ENCODE results near the gene CYP2S1. TPM values are rescaled to one million over a fixed set of nuclear protein-coding genes. Genes with fewer than 3 reads are reported as not detected.
"Not testable (repeated sequence)": the region's sequence is repeated elsewhere in the genome, so short reads cannot be mapped to it uniquely, and the experiment has no call there.

Gene CYP2S1
- total and polyA plus RNA-seq, 5 donors, result 0.14 to 1.7 (median 1.2) TPM

DNA sequence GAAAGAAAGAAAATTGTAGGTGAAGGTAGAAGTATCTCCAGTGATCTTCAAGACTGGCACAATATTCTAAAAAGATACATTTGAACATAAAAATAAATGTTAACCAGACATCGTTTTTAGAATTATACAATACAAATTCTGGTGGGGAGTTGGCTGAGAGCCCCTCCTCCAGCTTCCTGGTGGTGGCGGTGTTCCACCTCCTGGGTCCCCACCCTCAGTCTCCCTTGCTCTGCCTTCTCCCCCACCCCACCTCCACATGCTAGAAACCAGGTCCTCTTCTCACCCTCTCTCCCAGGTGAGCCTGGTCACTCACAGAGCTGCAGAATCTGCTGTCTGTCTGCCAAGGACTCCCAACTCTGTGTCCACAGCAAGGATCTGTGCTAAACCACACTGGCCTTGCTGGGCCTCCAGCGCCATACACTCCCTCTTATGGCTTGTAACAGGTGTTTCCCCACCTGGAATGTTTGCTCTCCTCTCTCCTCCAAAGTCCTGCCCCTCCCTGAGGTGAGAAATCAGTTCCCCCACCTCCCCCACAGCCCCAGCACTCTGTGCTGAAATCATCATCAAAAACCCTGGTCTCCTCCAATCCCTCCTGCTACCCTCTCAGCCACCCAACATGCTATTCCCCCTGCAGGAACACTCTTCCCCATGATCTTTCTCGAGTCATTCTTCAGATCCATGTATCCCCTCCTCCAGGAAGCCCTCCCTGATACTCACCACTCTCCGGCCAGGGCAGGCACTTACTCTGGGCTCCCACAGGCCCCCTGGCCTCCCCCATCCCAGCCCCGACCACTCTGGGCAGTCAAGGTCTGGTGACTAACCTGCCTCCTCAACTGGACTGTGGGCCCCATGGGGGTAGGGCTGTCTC lies 20.5 kb upstream of the CYP2S1 start:
- Histone ChIP-seq H3K27ac (ENCODE audit: low read length) (no peak overlapping the region), H3K4me1 (ENCODE audit: control insufficient read depth, insufficient read depth, low read length) (no peaks in the 10 kb centered on the region), H3K27me3 (ENCODE audit: control insufficient read depth, insufficient read depth) (no peaks in the 10 kb centered on the region), H3K4me3 (ENCODE audit: low read length) (no peak overlapping the region), H3K9me3 (ENCODE audit: control insufficient read depth, low read length) (no peaks in the 10 kb centered on the region)
- intact Hi-C loops (cut with DNase I), result no loop called here
- WGBS, result 63% methylated on average over 6 of the region's 6 CpGs
- DNase-seq (no peak), ATAC-seq (no peak)

DNA sequence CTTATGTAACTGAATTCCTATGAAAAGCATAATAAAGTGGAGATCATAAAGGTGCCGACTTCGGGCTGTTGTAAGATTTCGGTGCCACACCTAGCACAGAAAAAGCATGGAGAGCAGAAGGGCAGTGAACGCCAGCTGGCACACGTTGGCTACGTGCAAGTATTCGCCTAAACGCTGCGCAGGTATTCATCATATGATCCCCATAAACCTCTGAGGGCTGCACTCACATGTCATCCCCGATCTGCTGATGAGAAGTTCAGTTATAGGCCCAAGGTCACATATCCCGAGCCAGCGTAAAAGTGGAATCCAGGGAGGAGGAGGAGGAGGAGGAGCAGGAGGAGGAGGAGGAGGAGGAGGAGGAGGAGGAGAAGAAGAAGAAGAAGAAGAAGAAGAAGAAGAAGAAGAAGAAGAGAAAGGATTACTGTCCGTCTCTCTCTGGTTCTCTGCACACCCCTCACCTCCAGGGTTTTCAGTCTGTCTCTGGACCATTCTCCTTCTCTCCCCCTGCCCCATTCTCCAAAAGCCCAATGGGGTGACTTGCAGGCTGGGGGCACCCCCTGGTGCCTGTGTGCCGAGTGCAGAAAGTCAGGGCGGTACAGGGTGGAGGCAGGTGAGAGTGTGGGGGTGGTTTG lies 18.6 kb upstream of the CYP2S1 start:
- no peak for ATAC-seq

DNA sequence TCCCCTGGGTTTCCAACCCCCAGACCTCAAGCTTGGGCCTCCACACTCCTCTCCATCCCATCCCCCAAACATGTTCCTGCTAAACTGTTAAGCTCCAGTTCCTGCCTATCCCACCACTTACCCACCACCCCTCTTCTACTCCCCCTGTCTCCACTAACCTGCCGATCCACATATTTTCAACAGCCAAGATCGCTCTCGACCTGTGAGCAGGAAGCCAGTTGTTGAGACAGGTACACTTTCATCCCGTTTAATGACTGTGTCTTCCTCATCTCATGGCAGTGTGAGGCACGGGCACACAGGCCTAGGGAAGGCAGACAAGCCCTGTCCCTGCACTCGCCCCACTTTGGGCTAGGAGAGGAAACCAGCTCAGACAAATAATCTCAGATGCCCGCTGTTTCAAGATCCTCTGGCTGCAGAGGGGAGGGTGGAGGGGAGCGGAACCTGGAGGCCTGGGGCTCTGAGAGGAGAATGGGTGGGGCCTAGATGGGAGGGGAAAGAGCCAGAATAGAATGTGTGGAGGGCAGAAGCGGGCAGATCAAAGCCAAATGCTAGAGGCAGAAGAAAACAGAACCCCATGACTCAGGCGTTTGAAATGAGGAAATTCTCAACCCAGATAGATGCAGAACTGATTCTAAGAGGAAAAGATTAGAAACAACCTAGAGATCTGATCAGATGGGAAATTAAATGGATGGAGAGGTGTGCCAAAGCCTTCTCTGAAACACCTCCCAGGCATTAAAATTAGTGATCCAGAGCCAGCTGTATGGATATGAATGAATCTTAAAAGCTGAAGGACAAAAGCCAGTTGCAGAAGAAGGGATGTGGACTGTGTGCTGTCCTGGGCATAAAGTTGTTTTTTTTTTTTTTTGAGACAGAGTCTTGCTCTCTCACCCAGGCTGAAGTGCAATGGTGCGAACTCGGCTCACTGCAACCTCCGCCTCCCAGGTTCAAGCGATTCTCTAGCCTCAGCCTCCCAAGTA lies 16.9 kb upstream of the CYP2S1 start:
- ATAC-seq (peak; percentile 78 to 85), DNase-seq (peak; percentile 28 to 77 (median 72))
- intact Hi-C loops (cut with DNase I), result no loop called here
- H3K9me3 ChIP-seq (ENCODE audit: control insufficient read depth, low read length), result no peaks in the 10 kb centered on the region
- WGBS, result 30% methylated on average over 14 of the region's 14 CpGs
- no peak overlapping the region for H3K27ac ChIP-seq (ENCODE audit: low read length)
- H3K4me3 ChIP-seq (ENCODE audit: low read length), result no peak overlapping the region
- no peaks in the 10 kb centered on the region for H3K27me3 ChIP-seq (ENCODE audit: control insufficient read depth, insufficient read depth)
- no peaks in the 10 kb centered on the region for H3K4me1 ChIP-seq (ENCODE audit: control insufficient read depth, insufficient read depth, low read length)

More for the DNA sequence above, 18.6 kb upstream of the CYP2S1 start:
- intact Hi-C loops (cut with DNase I), result no loop called here
- Histone ChIP-seq H3K27ac (ENCODE audit: low read length) (no peak overlapping the region), H3K4me1 (ENCODE audit: control insufficient read depth, insufficient read depth, low read length) (no peaks in the 10 kb centered on the region), H3K4me3 (ENCODE audit: low read length) (no peak overlapping the region), H3K27me3 (ENCODE audit: control insufficient read depth, insufficient read depth) (no peaks in the 10 kb centered on the region), H3K9me3 (ENCODE audit: control insufficient read depth, low read length) (no peaks in the 10 kb centered on the region)
- 85% methylated on average over 15 of the region's 15 CpGs for whole genome bisulfite sequencing
- DNase-seq, result no peak

DNA sequence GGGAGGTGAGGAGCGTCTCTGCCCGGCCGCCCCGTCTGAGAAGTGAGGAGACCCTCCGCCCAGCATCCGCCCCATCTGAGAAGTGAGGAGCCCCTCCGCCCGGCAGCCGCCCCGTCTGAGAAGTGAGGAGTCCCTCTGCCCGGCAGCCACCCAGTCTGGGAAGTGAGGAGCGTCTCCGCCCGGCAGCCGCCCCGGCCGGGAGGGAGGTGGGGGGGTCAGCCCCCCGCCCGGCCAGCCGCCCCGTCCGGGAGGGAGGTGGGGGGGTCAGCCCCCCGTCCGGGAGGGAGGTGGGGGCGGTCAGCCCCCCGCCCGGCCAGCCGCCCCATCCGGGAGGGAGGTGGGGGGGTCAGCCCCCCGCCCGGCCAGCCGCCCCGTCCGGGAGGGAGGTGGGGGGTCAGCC lies 12.8 kb upstream of the CYP2S1 start:
- H3K4me1 ChIP-seq (ENCODE audit: control insufficient read depth, insufficient read depth, low read length); H3K4me3 ChIP-seq (ENCODE audit: low read length); H3K9me3 ChIP-seq (ENCODE audit: control insufficient read depth, low read length); H3K27me3 ChIP-seq (ENCODE audit: control insufficient read depth, insufficient read depth); H3K27ac ChIP-seq (ENCODE audit: low read length); ATAC-seq; intact Hi-C loops (cut with DNase I): not testable (repeated sequence)
- 92% methylated on average over 30 of the region's 34 CpGs for whole genome bisulfite sequencing
- DNase-seq, result peak in 1 of 3 donors; percentile 58

DNA sequence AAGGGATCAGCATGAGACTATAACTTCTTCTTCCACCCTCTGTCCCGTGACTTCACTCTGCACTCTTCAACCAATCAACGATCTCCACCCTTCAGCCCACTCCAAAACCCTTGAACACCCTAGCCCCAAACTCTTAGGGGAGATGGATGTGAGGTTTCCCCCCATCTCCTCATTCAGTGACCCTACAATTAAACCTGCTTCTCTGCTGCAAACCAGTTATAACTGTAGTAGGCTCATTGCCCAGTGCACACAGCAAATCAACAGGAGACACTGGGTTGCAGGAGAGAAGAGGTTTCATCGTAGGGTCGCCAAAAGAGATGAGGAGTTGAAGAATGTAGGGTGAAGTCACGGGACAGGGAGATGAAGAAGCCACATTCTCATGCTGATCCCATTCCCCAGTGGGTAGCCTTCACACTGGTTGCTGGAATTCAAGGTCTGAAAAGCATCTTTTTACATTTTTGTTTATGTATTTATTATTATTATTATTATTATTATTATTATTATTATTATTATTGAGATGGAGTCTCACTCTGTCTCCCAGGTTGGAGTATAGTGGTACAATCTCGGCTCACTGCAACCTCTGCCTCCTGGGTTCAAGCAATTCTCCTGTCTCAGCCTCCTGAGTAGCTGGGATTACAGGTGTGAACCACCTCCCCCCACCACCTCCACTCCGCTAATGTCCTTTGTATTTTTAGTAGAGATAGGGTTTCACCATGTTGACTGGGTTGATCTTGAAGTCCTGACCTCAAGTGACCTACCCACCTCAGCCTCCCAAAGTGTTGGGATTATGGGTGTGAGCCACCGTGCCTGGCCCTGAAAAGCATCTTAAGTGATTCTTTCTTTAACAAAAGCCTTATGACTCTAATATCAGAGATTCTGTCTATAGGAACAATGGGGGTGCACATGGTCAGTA lies 5.8 kb upstream of the CYP2S1 start:
- intact Hi-C loops (cut with DNase I), result no loop called here
- no peak for DNase-seq
- no peaks in the 10 kb centered on the region for H3K27me3 ChIP-seq (ENCODE audit: control insufficient read depth, insufficient read depth)

DNA sequence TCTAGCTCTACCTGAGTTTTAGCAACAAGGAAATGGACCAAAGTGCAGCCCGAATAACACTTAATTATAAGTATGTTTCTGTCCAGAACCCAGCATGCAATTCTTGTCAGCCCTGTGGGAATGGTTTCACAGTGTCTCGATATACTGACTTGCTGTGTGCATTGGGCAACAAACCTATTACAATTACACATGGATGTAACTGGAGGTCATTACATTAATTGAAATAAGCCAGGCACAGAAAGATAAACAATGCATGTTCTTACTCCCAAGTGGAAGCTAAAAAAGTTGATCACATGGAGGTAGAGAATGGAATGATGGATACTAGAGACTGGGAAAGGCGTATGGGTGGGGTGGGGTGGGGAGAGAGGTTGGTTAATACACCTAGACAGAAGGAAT lies 5.1 kb upstream of the CYP2S1 start:
- H3K4me1 ChIP-seq (ENCODE audit: control insufficient read depth, insufficient read depth, low read length), result peaks cover 4% of the 10 kb centered on the region
- no peaks in the 10 kb centered on the region for H3K9me3 ChIP-seq (ENCODE audit: control insufficient read depth, low read length)
- H3K4me3 ChIP-seq (ENCODE audit: low read length), result no peak overlapping the region
- no peaks in the 10 kb centered on the region for H3K27me3 ChIP-seq (ENCODE audit: control insufficient read depth, insufficient read depth)
- ATAC-seq, result no peak
- intact Hi-C loops (cut with DNase I), result no loop called here
- DNase-seq, result no peak
- no peak overlapping the region for H3K27ac ChIP-seq (ENCODE audit: low read length)
- 85% methylated on average over 3 of the region's 3 CpGs for WGBS

More for the DNA sequence above, 5.8 kb upstream of the CYP2S1 start:
- H3K27ac ChIP-seq (ENCODE audit: low read length), result no peak overlapping the region
- 67% methylated on average over 8 of the region's 8 CpGs for WGBS
- ATAC-seq, result no peak
- H3K9me3 ChIP-seq (ENCODE audit: control insufficient read depth, low read length), result no peaks in the 10 kb centered on the region
- H3K4me3 ChIP-seq (ENCODE audit: low read length), result no peak overlapping the region
- H3K4me1 ChIP-seq (ENCODE audit: control insufficient read depth, insufficient read depth, low read length), result no peaks in the 10 kb centered on the region

DNA sequence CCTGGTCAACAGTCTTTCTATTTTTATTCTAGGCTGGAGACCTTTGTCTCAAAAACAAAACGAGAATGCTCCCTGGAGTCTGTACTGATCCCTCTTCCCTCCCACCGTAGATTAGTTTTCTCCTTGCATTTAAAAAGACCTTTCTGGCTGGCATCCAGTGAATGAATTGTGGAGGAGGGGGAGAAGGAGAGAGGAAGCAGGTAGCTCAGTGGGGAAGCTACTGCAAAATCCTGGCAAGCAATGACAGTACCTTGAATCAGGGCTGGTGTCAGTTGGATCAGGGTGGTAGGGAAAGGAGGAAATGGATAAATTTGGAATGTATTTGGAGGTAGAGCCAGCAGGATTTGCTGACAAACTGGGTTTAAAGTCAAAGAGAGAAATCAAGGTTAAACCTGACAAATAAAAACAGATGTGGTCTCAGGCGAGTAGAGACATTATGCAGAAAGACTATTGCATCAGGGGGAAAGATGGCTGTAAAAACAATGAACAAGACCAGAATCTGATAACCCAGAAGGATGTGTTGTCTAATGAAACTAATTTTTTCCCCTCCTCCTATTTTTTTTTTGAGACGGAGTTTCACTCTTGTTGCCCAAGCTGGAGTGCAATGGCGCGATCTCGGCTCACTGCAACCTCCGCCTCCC lies 3.5 kb upstream of the CYP2S1 start:
- H3K9me3 ChIP-seq (ENCODE audit: control insufficient read depth, low read length), result no peaks in the 10 kb centered on the region
- no peaks in the 10 kb centered on the region for H3K27me3 ChIP-seq (ENCODE audit: control insufficient read depth, insufficient read depth)
- intact Hi-C loops (cut with DNase I), result no loop called here
- ATAC-seq (no peak), DNase-seq (no peak)
- 54% methylated on average over 8 of the region's 8 CpGs for WGBS
- no peak overlapping the region for H3K27ac ChIP-seq (ENCODE audit: low read length)
- peaks cover 4% of the 10 kb centered on the region for H3K4me1 ChIP-seq (ENCODE audit: control insufficient read depth, insufficient read depth, low read length)
- H3K4me3 ChIP-seq (ENCODE audit: low read length), result no peak overlapping the region

DNA sequence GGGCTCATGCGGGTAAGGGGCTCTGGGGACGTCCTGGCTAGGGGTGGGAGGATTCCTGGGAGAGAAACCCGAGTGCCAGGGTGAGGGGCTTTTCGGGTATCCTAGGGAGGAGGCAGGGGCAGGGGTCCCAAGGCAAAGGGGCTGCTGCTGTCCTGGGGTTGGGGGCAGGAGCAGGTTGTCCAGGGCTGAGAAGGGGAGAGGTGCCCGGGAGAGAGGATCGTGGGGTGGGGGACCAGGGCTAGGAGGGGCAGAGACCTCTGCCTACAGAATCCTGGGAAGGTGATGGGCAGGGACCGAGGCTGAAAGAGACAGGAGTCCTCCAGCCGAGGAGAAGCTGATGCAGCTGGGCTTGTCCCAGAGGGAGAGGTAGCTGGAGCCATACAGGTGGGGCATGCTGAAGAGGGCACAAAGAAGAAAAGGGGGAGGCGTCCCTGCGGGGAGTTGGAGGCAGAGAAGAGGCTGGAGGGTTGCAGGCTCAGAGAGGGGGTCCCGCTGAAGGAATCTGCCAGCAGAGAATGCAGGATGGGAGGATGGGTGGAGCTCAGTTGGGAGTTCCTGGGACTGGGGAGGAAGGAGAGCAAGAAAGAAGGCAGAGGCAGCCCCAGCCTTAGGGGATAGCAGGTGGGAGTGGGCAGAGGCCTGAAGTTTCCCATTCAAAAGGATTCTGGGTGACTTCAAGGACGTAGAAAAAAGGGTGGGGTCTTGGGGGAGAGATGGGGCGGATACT lies 574 bp downstream of the CYP2S1 start:
- 18% methylated on average over 13 of the region's 13 CpGs for WGBS
- H3K27me3 ChIP-seq (ENCODE audit: control insufficient read depth, insufficient read depth), result no peaks in the 10 kb centered on the region
- ATAC-seq (peak in 1 of 2 donors; percentile 7), DNase-seq (no peak)
- peaks cover 4% of the 10 kb centered on the region for H3K4me1 ChIP-seq (ENCODE audit: control insufficient read depth, insufficient read depth, low read length)
- no peaks in the 10 kb centered on the region for H3K9me3 ChIP-seq (ENCODE audit: control insufficient read depth, low read length)
- no peak overlapping the region for H3K27ac ChIP-seq (ENCODE audit: low read length)
- intact Hi-C loops (cut with DNase I), result no loop called here
- H3K4me3 ChIP-seq (ENCODE audit: low read length), result no peak overlapping the region

DNA sequence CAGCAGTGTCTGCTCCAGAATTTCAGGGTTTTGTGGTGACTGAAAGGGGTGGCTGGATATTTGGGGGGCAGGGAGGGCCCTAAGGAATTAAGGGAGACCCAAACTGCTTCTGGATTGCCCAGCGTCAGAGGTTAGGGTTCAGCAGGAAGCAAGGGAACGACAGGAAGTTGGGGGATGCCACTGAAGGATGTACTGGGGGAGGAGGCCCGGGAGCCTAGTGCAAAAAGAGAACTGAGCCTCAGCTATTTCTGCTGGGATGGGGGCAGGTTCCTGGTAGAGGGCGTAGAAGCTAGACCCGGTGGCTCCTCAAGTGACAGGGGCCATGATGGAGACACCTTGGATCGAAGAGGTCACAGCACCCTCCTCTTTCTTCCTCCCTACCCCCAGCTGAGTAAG lies 1.1 kb downstream of the CYP2S1 start:
- Histone ChIP-seq H3K4me3 (ENCODE audit: low read length) (no peak overlapping the region), H3K9me3 (ENCODE audit: control insufficient read depth, low read length) (no peaks in the 10 kb centered on the region), H3K27ac (ENCODE audit: low read length) (no peak overlapping the region), H3K27me3 (ENCODE audit: control insufficient read depth, insufficient read depth) (no peaks in the 10 kb centered on the region), H3K4me1 (ENCODE audit: control insufficient read depth, insufficient read depth, low read length) (peaks cover 4% of the 10 kb centered on the region)
- intact Hi-C loops (cut with DNase I), result no loop called here
- ATAC-seq (no peak), DNase-seq (no peak)
- 37% methylated on average over 6 of the region's 6 CpGs for WGBS
